ENCODE results near the gene WNK4.

DNA sequence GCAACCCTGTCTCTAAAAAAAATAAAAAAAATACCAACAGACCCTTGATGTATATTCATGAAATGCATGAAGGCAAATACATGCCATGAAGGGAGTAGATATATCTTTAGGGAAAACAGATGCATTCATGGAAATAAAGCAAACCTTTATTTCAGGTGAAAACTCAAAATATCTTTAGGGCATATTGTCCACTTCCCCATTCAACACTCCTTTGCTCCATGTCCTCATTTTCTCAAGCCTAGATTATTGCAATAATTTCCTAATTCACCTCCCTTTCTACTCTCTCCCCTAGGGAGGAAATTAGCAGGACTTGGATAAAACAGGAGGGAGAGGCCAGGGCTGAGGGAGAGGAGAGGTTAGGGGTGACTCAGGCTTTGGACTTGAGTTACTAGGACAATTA, 12.9 kb upstream of the WNK4 start:
- TF ChIP-seq EZH2 (IDR thresholded peaks at IDR 0.05; ENCODE audit: low read depth) = no peak
- TF ChIP-seq, protein P1, sequence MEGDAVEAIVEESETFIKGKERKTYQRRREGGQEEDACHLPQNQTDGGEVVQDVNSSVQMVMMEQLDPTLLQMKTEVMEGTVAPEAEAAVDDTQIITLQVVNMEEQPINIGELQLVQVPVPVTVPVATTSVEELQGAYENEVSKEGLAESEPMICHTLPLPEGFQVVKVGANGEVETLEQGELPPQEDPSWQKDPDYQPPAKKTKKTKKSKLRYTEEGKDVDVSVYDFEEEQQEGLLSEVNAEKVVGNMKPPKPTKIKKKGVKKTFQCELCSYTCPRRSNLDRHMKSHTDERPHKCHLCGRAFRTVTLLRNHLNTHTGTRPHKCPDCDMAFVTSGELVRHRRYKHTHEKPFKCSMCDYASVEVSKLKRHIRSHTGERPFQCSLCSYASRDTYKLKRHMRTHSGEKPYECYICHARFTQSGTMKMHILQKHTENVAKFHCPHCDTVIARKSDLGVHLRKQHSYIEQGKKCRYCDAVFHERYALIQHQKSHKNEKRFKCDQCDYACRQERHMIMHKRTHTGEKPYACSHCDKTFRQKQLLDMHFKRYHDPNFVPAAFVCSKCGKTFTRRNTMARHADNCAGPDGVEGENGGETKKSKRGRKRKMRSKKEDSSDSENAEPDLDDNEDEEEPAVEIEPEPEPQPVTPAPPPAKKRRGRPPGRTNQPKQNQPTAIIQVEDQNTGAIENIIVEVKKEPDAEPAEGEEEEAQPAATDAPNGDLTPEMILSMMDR (conservative IDR thresholded peaks at IDR 0.05) = no peak
